BE2C (cell line): Measurements from ENCODE around the gene CFDP1.

Source experiments
- DNase-seq: peaks from one replicate; pipeline ENCODE4 v3.0.0-alpha.2; 2020
- H3K27me3 ChIP-seq: fragments of 250-450 bp; sonication (Bioruptor Pico); 2 replicates; pipeline ENCODE4 v1.5.1; 2020; ENCODE audit warnings: mild to moderate bottlenecking
- H3K36me3 ChIP-seq: fragments of 250-450 bp; sonication (Bioruptor Pico); 2 replicates; pipeline ENCODE4 v1.5.1; 2020; ENCODE audit warnings: mild to moderate bottlenecking
- H3K4me1 ChIP-seq: fragments of 250-450 bp; sonication (Bioruptor Pico); 2 replicates; pipeline ENCODE4 v1.5.1; 2020
- H3K4me3 ChIP-seq: 2 replicates; pipeline ENCODE4 v1.5.1; 2011; ENCODE audit warnings: low read depth, low read length
- H3K9me3 ChIP-seq: fragments of 250-450 bp; sonication (Bioruptor Pico); 2 replicates; pipeline ENCODE4 v1.5.1; 2020
- TF ChIP-seq, protein P1 (sequence below): IDR thresholded peaks from 2 replicates; pipeline ENCODE4 v1.5.1; 2012; ENCODE audit warnings: mild to moderate bottlenecking, low read depth, low read length

CFDP1 gene

DNA sequence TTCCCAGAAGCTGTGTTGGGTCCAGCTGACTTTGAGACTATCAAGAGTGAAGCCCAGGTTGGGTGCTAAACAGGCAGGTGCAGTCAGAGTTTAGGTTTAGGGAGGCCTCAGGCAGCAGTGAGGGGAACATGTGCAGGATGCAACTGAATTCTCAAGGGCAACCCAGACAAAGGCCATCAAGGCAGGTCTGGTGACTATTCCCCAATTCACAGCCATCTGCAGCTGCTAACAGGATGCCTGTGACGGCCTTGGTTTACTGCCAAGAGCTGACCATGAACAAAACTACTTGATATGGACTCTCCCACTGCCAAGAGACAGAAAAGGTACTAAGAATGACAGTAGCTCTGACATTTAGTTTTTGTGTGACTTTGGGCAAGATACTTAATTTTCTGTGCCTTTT lies 136.7 kb downstream of the CFDP1 start:
- DNase-seq: peak; percentile 64

DNA sequence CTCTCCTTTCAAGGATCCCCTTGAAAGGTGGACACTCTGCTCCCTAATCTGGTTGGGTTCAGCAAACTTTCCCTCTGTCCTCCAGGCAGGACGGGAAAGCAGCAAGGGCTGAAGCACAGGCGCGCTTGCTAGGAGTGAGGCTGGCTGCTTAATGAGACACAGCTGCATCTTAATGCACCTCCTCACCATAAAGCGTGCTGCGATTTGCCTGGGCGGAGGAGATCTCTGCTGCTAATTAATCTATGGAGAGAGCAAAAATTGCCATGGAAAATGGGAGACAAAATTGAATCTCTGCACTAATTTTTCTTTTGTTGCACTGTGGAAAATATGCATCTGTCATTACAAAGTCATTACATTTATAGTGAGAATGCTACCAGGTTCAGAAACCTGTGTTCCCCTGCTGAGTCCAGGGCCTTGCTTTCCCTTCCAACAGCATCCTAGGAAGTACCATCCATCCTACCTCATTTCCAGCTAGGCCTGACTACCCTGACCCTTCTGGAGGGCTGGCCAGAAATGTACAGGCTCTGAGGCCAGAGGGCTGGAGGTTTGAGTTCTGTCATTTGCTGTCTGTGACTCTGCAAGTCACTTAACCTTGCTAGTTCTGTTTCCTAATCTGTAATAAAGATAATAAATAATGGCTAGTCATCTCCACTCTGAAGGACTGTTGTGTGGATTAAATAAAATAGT lies 138.4 kb downstream of the CFDP1 start:
- Histone ChIP-seq H3K4me3 (no peak overlapping the region), H3K27me3 (no peaks in the 10 kb centered on the region), H3K36me3 (peaks cover 26% of the 10 kb centered on the region), H3K4me1 (peaks cover 8% of the 10 kb centered on the region; the same call in 1 of the 2 replicates), H3K9me3 (no peaks in the 10 kb centered on the region)
- TF ChIP-seq, protein P1, sequence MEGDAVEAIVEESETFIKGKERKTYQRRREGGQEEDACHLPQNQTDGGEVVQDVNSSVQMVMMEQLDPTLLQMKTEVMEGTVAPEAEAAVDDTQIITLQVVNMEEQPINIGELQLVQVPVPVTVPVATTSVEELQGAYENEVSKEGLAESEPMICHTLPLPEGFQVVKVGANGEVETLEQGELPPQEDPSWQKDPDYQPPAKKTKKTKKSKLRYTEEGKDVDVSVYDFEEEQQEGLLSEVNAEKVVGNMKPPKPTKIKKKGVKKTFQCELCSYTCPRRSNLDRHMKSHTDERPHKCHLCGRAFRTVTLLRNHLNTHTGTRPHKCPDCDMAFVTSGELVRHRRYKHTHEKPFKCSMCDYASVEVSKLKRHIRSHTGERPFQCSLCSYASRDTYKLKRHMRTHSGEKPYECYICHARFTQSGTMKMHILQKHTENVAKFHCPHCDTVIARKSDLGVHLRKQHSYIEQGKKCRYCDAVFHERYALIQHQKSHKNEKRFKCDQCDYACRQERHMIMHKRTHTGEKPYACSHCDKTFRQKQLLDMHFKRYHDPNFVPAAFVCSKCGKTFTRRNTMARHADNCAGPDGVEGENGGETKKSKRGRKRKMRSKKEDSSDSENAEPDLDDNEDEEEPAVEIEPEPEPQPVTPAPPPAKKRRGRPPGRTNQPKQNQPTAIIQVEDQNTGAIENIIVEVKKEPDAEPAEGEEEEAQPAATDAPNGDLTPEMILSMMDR: no peak
- peak; percentile 38 for DNase-seq

More for the DNA sequence above, 136.7 kb downstream of the CFDP1 start:
- TF ChIP-seq, protein P1: no peak
- Histone ChIP-seq H3K27me3 (no peaks in the 10 kb centered on the region), H3K4me3 (no peak overlapping the region), H3K9me3 (no peaks in the 10 kb centered on the region), H3K36me3 (peaks cover 23% of the 10 kb centered on the region), H3K4me1 (peaks cover 8% of the 10 kb centered on the region; the same call in 1 of the 2 replicates)

DNA sequence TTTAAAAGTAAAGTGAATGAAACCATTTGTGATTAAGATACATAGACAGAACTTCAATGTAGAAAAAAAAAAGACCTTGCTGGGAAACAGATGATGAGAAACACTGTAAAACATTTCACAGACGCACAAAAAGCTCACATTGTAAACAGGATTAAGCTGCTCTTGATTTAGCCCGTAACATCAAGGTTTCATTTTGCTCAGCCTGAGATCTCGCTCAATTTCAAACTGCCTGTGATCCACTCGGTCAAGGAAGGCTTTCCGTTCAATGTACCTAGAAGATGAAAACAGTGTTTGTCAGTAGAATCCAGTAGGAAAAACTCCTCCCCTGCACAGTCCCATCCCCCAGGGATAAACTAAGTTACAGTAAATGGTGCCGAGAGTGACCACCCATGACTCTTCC lies 139.5 kb downstream of the CFDP1 start:
- H3K9me3 ChIP-seq: no peaks in the 10 kb centered on the region
- no peak for DNase-seq
- TF ChIP-seq, protein P1: no peak
- peaks cover 25% of the 10 kb centered on the region for H3K36me3 ChIP-seq
- H3K4me1 ChIP-seq: peaks cover 8% of the 10 kb centered on the region; the same call in 1 of the 2 replicates
- H3K4me3 ChIP-seq: no peak overlapping the region
- H3K27me3 ChIP-seq: no peaks in the 10 kb centered on the region

DNA sequence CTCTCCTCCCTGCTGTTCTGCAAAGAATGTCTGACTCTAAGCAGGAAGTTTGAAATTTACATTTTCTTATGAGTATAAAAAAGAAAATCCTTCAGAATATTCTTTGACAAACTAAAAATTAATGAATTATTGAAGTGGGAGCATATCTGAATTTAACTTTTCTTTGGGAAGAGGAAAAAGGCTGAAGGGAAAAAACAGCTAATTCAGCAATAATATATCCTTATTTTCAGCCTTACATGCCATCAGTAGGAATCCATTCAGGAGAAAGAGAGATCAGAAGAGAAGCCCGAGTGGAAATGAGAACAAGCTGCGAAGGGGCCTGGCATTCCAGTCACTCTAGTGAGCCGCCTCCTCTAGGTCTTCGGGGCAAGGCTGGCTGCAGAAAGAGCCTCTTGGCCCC lies 140.1 kb downstream of the CFDP1 start:
- Histone ChIP-seq H3K36me3 (peaks cover 22% of the 10 kb centered on the region), H3K9me3 (no peaks in the 10 kb centered on the region), H3K4me3 (no peak overlapping the region), H3K27me3 (no peaks in the 10 kb centered on the region), H3K4me1 (peaks cover 8% of the 10 kb centered on the region; the same call in 1 of the 2 replicates)
- TF ChIP-seq, protein P1: no peak
- no peak for DNase-seq

- DNase-seq: no peak
- H3K4me1 ChIP-seq: peaks cover 8% of the 10 kb centered on the region; the same call in 1 of the 2 replicates
- no peaks in the 10 kb centered on the region for H3K27me3 ChIP-seq
- H3K36me3 ChIP-seq: peaks cover 22% of the 10 kb centered on the region
- TF ChIP-seq, protein P1: no peak
- H3K9me3 ChIP-seq: no peaks in the 10 kb centered on the region
- no peak overlapping the region for H3K4me3 ChIP-seq
Measured at GRCh38 chr16:75292691-75293090, 140.6 kb downstream of the CFDP1 start.

- H3K27me3 ChIP-seq: no peaks in the 10 kb centered on the region
- DNase-seq: no peak
- H3K4me1 ChIP-seq: no peaks in the 10 kb centered on the region; the same call in 1 of the 2 replicates
- H3K4me3 ChIP-seq: no peak overlapping the region
- H3K9me3 ChIP-seq: no peaks in the 10 kb centered on the region
- TF ChIP-seq, protein P1: no peak
- H3K36me3 ChIP-seq: peaks cover 18% of the 10 kb centered on the region
Measured at GRCh38 chr16:75289189-75289588, 144.1 kb downstream of the CFDP1 start.
